ENCODE results near the gene ZNF227. TPM values are rescaled to one million over a fixed set of nuclear protein-coding genes. Genes with fewer than 3 reads are reported as not detected.
A peak's percentile ranks its signal among the peaks of the same experiment; 100 is the strongest.

Gene ZNF227
- total and polyA plus RNA-seq, 9 of the 15 experiments (the other 6 are each of a cell fraction or from before 2014, with no cell fraction given), result 3.0 to 15.1 (median 10.0) TPM

DNA sequence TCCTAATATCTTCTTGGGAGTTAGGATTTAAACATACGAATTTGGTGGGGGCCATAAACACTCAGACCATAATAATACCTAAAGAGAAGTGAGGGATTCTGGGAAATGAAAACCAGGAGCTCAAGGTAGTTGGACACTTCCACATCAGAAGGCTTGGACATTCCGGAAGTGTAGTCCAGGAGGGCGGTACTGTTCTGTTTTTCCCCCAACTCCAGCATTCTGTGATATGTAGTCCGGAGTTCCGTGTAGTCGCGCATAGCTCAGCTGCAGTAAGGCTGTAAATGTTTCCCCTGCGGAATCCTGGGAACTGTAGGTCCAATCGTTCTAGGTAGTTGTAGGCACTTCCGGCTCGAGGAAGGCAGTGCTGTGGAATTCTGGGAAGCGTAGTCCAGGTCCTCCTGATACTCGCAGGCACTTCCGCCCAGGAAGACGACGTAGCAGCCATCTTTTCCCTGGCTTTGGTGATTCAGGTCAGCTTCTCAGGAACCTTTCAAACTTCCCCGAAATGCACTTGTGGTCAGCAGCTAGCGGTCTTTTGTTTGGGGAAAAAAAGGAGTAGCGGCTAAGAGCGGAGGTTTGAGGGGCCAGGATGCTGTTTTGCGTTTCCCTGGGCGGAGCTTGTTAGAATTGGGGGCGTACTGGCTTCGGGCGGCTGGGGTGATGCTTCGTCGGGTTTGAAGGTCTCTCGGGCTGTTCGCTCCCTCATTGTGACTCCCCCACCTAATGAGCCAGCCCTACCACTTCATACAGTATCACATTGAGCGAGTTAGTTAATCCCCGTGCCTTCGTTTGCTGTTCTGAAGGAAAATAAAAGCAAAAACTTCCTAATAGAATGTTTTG lies 47.4 kb upstream of the ZNF227 start, which contains the start of gene ZNF226 (continued):
- TF ChIP-seq, protein P1, sequence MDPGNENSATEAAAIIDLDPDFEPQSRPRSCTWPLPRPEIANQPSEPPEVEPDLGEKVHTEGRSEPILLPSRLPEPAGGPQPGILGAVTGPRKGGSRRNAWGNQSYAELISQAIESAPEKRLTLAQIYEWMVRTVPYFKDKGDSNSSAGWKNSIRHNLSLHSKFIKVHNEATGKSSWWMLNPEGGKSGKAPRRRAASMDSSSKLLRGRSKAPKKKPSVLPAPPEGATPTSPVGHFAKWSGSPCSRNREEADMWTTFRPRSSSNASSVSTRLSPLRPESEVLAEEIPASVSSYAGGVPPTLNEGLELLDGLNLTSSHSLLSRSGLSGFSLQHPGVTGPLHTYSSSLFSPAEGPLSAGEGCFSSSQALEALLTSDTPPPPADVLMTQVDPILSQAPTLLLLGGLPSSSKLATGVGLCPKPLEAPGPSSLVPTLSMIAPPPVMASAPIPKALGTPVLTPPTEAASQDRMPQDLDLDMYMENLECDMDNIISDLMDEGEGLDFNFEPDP (CRISPR knock-in tag; IDR thresholded peaks at IDR 0.05), result no peak
- TF ChIP-seq HMGN3 (IDR thresholded peaks at IDR 0.05; ENCODE audit: borderline replicate concordance, extremely low read depth, insufficient read length, low read depth, low read length) (no peak), ETS2 (tag; IDR thresholded peaks at IDR 0.05; ENCODE audit: borderline replicate concordance, poor library complexity, severe bottlenecking) (no peak), SLC30A9 (CRISPR knock-in tag; IDR thresholded peaks at IDR 0.05) (no peak), SIN3A (IDR thresholded peaks at IDR 0.05; ENCODE audit: borderline replicate concordance in 2 of 2, control insufficient read depth in 1 of 2, low read depth in 2 of 2, low read length in 2 of 2) (no peak), NR2C1 (IDR thresholded peaks at IDR 0.05) (peak; percentile 68; the same call in 1 of the 2 replicates), NR2C1 (tag; IDR thresholded peaks at IDR 0.05) (peak; percentile 91), RBM34 (IDR thresholded peaks at IDR 0.05; ENCODE audit: borderline replicate concordance, insufficient read depth, low read length) (no peak), NBN (IDR thresholded peaks at IDR 0.05; ENCODE audit: low read depth) (no peak), SMARCE1 (IDR thresholded peaks at IDR 0.05) (no peak), POLR3A (IDR thresholded peaks at IDR 0.05; ENCODE audit: borderline replicate concordance, extremely low read depth, insufficient read depth, insufficient read length) (no peak), HLTF (IDR thresholded peaks at IDR 0.05) (no peak), ZNF584 (CRISPR knock-in tag; IDR thresholded peaks at IDR 0.05; ENCODE audit: low read depth) (0 out of 2 replicates have a peak, but pooled peaks have one; percentile 54), TCF7L2 (IDR thresholded peaks at IDR 0.05; ENCODE audit: low read depth, low read length) (no peak; the same call in none of the 2 replicates), YBX1 (IDR thresholded peaks at IDR 0.05) (no peak), TEAD4 (IDR thresholded peaks at IDR 0.05; ENCODE audit: low read length) (peak; percentile 52), TEAD4 (CRISPR knock-in tag; IDR thresholded peaks at IDR 0.05; ENCODE audit: borderline replicate concordance) (no peak), ZNF134 (CRISPR knock-in tag; conservative IDR thresholded peaks at IDR 0.05) (no peak), CCAR2 (IDR thresholded peaks at IDR 0.05; ENCODE audit: low read depth, low read length) (no peak), NFIX (CRISPR knock-in tag; IDR thresholded peaks at IDR 0.05; ENCODE audit: low read depth) (no peak), ZNF253 (CRISPR knock-in tag; conservative IDR thresholded peaks at IDR 0.05) (no peak), SMARCA5 (IDR thresholded peaks at IDR 0.05) (no peak), PHF21A (IDR thresholded peaks at IDR 0.05; ENCODE audit: borderline replicate concordance, low read depth) (no peak), GABPA (tag; conservative IDR thresholded peaks at IDR 0.05; ENCODE audit: low read depth) (peak; percentile 97)
- TF ChIP-seq, protein P2, sequence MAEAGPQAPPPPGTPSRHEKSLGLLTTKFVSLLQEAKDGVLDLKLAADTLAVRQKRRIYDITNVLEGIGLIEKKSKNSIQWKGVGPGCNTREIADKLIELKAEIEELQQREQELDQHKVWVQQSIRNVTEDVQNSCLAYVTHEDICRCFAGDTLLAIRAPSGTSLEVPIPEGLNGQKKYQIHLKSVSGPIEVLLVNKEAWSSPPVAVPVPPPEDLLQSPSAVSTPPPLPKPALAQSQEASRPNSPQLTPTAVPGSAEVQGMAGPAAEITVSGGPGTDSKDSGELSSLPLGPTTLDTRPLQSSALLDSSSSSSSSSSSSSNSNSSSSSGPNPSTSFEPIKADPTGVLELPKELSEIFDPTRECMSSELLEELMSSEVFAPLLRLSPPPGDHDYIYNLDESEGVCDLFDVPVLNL (CRISPR knock-in tag; IDR thresholded peaks at IDR 0.05; ENCODE audit: low read depth), result no peak
- TF ChIP-seq, protein P3, sequence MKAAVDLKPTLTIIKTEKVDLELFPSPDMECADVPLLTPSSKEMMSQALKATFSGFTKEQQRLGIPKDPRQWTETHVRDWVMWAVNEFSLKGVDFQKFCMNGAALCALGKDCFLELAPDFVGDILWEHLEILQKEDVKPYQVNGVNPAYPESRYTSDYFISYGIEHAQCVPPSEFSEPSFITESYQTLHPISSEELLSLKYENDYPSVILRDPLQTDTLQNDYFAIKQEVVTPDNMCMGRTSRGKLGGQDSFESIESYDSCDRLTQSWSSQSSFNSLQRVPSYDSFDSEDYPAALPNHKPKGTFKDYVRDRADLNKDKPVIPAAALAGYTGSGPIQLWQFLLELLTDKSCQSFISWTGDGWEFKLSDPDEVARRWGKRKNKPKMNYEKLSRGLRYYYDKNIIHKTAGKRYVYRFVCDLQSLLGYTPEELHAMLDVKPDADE (conservative IDR thresholded peaks at IDR 0.05; ENCODE audit: control insufficient read depth, low read depth, low read length), result peak; percentile 90
